ENCODE data around the gene MCC. TPM values are rescaled to one million over a fixed set of nuclear protein-coding genes. Genes with fewer than 3 reads are reported as not detected.

The MCC gene
- total and polyA plus RNA-seq, 2 donors (not counting 1 experiment from before 2014, with no cell fraction given): 3.2 to 41.3 TPM

DNA sequence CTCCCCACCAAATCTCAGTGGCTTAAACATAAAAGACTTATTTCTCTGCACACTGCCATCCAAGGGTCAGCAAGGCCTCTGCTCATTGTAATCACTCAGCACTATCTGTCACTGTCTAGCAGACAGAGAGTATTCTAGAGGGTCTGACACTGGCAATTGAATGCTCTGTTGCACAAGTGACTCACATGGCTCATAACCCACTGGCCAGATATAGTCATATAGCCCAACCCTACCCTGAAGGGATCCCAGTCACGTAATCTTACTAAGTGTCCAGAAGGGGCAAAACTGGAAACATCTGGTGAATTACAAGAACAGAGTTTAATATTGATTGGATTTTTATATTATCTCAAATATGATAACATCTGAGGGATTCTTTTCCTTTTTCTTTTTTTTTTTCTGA is 134.2 kb downstream of the MCC start:
- Histone ChIP-seq H3K4me1 (ENCODE audit: control insufficient read depth, extremely low read depth, insufficient read depth, low read length) (no peaks in the 10 kb centered on the region), H2AFZ (ENCODE audit: low read length) (no peak overlapping the region), H3K36me3 (ENCODE audit: control insufficient read depth, insufficient read depth, low read length) (no peaks in the 10 kb centered on the region), H3K79me2 (ENCODE audit: control insufficient read depth, insufficient read depth, low read length) (no peaks in the 10 kb centered on the region), H3K27ac (ENCODE audit: insufficient read depth, low read length) (no peak overlapping the region), H3K27me3 (ENCODE audit: control insufficient read depth, insufficient read depth, low read length) (no peaks in the 10 kb centered on the region), H3K4me2 (ENCODE audit: extremely low read depth, insufficient read depth, low read length) (no peak overlapping the region), H3K9me3 (ENCODE audit: control insufficient read depth, insufficient read depth, low read depth, low read length) (no peaks in the 10 kb centered on the region), H4K20me1 (ENCODE audit: control insufficient read depth, extremely low read depth, insufficient read depth, low read length) (no peaks in the 10 kb centered on the region), H3K9ac (ENCODE audit: insufficient read depth, low read length) (no peak overlapping the region), H3K4me3 (replicated peaks in 1 of 4; ENCODE audit: control extremely low read depth in 1 of 4, insufficient read depth in 1 of 4, low read depth in 3 of 4, low read length in 4 of 4) (no peak overlapping the region)
- TF ChIP-seq EZH2 (IDR thresholded peaks at IDR 0.05; ENCODE audit: low read length, missing control alignments): no peak
- TF ChIP-seq, protein P1, sequence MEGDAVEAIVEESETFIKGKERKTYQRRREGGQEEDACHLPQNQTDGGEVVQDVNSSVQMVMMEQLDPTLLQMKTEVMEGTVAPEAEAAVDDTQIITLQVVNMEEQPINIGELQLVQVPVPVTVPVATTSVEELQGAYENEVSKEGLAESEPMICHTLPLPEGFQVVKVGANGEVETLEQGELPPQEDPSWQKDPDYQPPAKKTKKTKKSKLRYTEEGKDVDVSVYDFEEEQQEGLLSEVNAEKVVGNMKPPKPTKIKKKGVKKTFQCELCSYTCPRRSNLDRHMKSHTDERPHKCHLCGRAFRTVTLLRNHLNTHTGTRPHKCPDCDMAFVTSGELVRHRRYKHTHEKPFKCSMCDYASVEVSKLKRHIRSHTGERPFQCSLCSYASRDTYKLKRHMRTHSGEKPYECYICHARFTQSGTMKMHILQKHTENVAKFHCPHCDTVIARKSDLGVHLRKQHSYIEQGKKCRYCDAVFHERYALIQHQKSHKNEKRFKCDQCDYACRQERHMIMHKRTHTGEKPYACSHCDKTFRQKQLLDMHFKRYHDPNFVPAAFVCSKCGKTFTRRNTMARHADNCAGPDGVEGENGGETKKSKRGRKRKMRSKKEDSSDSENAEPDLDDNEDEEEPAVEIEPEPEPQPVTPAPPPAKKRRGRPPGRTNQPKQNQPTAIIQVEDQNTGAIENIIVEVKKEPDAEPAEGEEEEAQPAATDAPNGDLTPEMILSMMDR (conservative IDR thresholded peaks at IDR 0.05 in 1 of 2, IDR thresholded peaks at IDR 0.05 in 1 of 2; ENCODE audit: low read depth in 1 of 2, low read length in 2 of 2): no peak
- peak in 1 of 2 donors; percentile 43 for DNase-seq (ENCODE audit: low read depth in 2 of 2)

DNA sequence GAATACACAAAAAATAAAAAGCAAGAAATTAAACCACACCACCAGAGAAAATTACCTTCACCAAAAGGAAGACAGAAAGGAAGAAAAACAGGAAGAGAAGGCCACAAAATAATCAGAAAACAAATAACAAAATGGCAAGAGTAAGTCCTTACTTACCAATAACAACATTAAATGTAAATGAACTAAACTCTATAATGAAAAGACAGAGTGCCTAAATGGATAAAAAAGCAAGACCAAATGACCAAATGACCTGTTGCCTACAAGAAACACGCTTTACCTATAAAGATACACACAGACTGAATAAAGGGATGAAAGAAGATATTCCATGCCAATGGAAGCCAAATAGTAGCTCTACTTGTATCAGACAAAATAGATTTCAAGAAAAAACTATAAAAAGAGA is 140.7 kb downstream of the MCC start:
- H3K9ac ChIP-seq (ENCODE audit: insufficient read depth, low read length): no peak overlapping the region
- H3K4me1 ChIP-seq (ENCODE audit: control insufficient read depth, extremely low read depth, insufficient read depth, low read length): no peaks in the 10 kb centered on the region
- H3K27me3 ChIP-seq (ENCODE audit: control insufficient read depth, insufficient read depth, low read length): no peaks in the 10 kb centered on the region
- no peaks in the 10 kb centered on the region for H3K79me2 ChIP-seq (ENCODE audit: control insufficient read depth, insufficient read depth, low read length)
- no peaks in the 10 kb centered on the region for H3K36me3 ChIP-seq (ENCODE audit: control insufficient read depth, insufficient read depth, low read length)
- H4K20me1 ChIP-seq (ENCODE audit: control insufficient read depth, extremely low read depth, insufficient read depth, low read length): no peaks in the 10 kb centered on the region
- no peak overlapping the region for H3K4me2 ChIP-seq (ENCODE audit: extremely low read depth, insufficient read depth, low read length)
- DNase-seq (ENCODE audit: low read depth in 2 of 2): no peak
- TF ChIP-seq, protein P1 (conservative IDR thresholded peaks at IDR 0.05 in 1 of 2, IDR thresholded peaks at IDR 0.05 in 1 of 2; ENCODE audit: low read depth in 1 of 2, low read length in 2 of 2): no peak
- no peak for TF ChIP-seq EZH2 (IDR thresholded peaks at IDR 0.05; ENCODE audit: low read length, missing control alignments)
- no peaks in the 10 kb centered on the region for H3K9me3 ChIP-seq (ENCODE audit: control insufficient read depth, insufficient read depth, low read depth, low read length)
- H3K4me3 ChIP-seq (replicated peaks in 1 of 4; ENCODE audit: control extremely low read depth in 1 of 4, insufficient read depth in 1 of 4, low read depth in 3 of 4, low read length in 4 of 4): no peak overlapping the region
- no peak overlapping the region for H3K27ac ChIP-seq (ENCODE audit: insufficient read depth, low read length)
- no peak overlapping the region for H2AFZ ChIP-seq (ENCODE audit: low read length)

DNA sequence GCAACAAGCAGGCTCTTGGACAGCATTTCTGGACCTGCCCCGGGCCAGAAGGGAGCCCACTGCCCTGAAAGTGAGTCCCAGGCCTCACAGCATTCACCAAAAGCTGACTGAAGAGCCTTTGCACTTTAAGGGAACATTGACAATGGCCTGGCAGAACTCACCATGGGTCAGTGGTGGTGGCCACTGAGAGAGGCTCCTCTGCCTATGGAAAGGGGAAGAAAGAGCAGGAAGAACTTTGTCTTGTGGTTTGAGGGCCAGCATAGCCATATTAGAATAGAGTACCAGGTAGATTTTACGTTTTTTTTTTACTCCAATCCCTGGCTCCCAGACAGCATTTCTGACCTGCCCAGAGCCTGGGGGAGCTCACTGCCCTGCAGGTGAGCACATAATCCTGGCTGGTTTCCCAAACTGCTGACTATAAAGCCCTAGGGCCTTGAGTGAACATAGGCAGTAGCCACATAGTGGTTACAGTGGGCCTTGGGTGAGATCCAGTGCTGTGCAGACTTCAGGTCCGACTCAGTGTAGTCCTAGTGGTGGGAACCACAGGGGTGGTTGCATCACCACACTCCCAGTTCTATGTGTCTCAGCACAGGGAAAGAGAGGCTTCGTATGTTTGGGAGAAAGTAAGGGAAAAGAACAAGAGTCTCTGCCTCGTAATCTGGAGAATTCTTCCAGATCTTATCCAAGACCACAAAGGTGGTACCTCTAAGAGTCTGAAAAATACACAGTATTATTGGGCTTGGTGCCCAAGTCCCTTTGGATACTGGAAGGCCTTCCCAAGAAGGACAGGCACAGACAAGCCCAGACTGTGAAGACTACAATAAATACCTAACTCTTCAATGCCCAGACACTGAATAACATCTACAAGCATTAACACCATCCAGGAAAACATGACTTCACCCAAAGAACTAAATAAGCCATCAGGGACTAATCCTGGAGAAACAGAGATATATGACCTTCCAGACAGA is 143.0 kb downstream of the MCC start:
- Histone ChIP-seq H3K4me2 (ENCODE audit: extremely low read depth, insufficient read depth, low read length) (no peak overlapping the region), H2AFZ (ENCODE audit: low read length) (no peak overlapping the region), H3K4me3 (replicated peaks in 1 of 4; ENCODE audit: control extremely low read depth in 1 of 4, insufficient read depth in 1 of 4, low read depth in 3 of 4, low read length in 4 of 4) (no peak overlapping the region), H3K4me1 (ENCODE audit: control insufficient read depth, extremely low read depth, insufficient read depth, low read length) (no peaks in the 10 kb centered on the region), H3K27ac (ENCODE audit: insufficient read depth, low read length) (no peak overlapping the region), H3K9me3 (ENCODE audit: control insufficient read depth, insufficient read depth, low read depth, low read length) (no peaks in the 10 kb centered on the region), H3K36me3 (ENCODE audit: control insufficient read depth, insufficient read depth, low read length) (no peaks in the 10 kb centered on the region), H3K9ac (ENCODE audit: insufficient read depth, low read length) (no peak overlapping the region), H4K20me1 (ENCODE audit: control insufficient read depth, extremely low read depth, insufficient read depth, low read length) (no peaks in the 10 kb centered on the region), H3K79me2 (ENCODE audit: control insufficient read depth, insufficient read depth, low read length) (no peaks in the 10 kb centered on the region), H3K27me3 (ENCODE audit: control insufficient read depth, insufficient read depth, low read length) (no peaks in the 10 kb centered on the region)
- TF ChIP-seq, protein P1 (conservative IDR thresholded peaks at IDR 0.05 in 1 of 2, IDR thresholded peaks at IDR 0.05 in 1 of 2; ENCODE audit: low read depth in 1 of 2, low read length in 2 of 2): no peak
- TF ChIP-seq EZH2 (IDR thresholded peaks at IDR 0.05; ENCODE audit: low read length, missing control alignments): no peak
- DNase-seq (ENCODE audit: low read depth in 2 of 2): peak; percentile 58 to 78
